NB4 (cell line): ENCODE data around the gene SLC31A1.
"Not testable (repeated sequence)": the region's sequence is repeated elsewhere in the genome, so short reads cannot be mapped to it uniquely, and the experiment has no call there.

Source experiments
- DNase-seq: peaks from one replicate; pipeline ENCODE4 v3.0.0; 2010; ENCODE audit warnings: low read depth
- H3K4me3 ChIP-seq: one replicate; pipeline ENCODE4 v1.5.1; 2011; ENCODE audit warnings: mild to moderate bottlenecking, low read depth, low read length, moderate library complexity
- MYC ChIP-seq: IDR thresholded peaks from 2 replicates; pipeline ENCODE4 v1.6.1; 2011; ENCODE audit warnings: low read depth, low read length
- POLR2A ChIP-seq: IDR thresholded peaks from 2 replicates; pipeline ENCODE4 v1.6.1; 2011; ENCODE audit warnings: mild to moderate bottlenecking; ENCODE audit not compliant: insufficient read length; ENCODE audit errors: extremely low read depth
- TF ChIP-seq, protein P1 (sequence below): IDR thresholded peaks from one replicate; pipeline ENCODE4 v1.5.1; 2012; ENCODE audit warnings: low read depth, low read length
- TF ChIP-seq, protein P2 (sequence below): IDR thresholded peaks from 2 replicates; pipeline ENCODE4 v1.6.1; 2011; ENCODE audit warnings: low read depth, low read length

The SLC31A1 gene

DNA sequence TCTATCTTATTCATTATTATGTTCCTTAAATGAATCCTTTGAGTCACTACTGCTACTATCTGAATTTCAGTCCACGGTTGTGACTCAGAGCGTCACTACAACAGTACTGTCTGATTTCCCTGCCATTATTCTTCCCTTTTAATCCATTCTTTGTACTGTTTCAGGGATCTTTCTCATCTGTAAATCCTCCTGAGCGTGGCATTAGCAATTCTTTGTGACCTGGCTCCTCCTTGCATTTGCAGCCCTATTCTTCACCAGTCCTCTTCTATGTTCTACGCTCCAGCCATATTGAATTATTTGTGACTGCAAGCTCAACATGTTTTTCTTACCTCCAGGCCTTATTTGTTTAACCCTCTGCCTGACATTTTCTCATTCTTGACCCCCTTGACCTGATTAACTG is 60.0 kb downstream of the SLC31A1 start:
- no peak overlapping the region for H3K4me3 ChIP-seq
- DNase-seq = no peak
- TF ChIP-seq POLR2A (no peak), MYC (no peak)
- TF ChIP-seq, protein P1, sequence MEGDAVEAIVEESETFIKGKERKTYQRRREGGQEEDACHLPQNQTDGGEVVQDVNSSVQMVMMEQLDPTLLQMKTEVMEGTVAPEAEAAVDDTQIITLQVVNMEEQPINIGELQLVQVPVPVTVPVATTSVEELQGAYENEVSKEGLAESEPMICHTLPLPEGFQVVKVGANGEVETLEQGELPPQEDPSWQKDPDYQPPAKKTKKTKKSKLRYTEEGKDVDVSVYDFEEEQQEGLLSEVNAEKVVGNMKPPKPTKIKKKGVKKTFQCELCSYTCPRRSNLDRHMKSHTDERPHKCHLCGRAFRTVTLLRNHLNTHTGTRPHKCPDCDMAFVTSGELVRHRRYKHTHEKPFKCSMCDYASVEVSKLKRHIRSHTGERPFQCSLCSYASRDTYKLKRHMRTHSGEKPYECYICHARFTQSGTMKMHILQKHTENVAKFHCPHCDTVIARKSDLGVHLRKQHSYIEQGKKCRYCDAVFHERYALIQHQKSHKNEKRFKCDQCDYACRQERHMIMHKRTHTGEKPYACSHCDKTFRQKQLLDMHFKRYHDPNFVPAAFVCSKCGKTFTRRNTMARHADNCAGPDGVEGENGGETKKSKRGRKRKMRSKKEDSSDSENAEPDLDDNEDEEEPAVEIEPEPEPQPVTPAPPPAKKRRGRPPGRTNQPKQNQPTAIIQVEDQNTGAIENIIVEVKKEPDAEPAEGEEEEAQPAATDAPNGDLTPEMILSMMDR = no peak
- TF ChIP-seq, protein P2, sequence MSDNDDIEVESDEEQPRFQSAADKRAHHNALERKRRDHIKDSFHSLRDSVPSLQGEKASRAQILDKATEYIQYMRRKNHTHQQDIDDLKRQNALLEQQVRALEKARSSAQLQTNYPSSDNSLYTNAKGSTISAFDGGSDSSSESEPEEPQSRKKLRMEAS = no peak

DNA sequence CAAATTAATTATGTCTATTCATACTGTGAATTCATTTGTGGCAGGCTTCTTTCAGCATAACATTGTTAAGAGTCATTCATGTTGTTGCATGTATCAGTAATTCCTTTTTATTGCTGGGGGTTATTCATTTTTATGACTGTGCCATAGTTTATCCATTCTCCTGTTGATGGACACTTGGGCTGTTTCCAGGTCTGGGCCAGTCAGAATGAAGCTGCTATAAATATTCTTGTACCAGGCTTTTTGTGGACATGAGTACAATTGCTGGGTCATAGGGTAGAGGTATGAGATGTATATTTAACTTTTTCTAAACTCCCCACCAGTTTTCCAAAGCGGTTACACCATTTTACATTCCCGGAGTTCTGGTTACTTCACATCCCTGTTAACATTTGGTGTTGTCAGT is 67.7 kb downstream of the SLC31A1 start:
- no peak for TF ChIP-seq POLR2A
- TF ChIP-seq MYC = no peak
- TF ChIP-seq, protein P1 = no peak
- TF ChIP-seq, protein P2 = no peak
- DNase-seq = no peak
- H3K4me3 ChIP-seq = no peak overlapping the region

DNA sequence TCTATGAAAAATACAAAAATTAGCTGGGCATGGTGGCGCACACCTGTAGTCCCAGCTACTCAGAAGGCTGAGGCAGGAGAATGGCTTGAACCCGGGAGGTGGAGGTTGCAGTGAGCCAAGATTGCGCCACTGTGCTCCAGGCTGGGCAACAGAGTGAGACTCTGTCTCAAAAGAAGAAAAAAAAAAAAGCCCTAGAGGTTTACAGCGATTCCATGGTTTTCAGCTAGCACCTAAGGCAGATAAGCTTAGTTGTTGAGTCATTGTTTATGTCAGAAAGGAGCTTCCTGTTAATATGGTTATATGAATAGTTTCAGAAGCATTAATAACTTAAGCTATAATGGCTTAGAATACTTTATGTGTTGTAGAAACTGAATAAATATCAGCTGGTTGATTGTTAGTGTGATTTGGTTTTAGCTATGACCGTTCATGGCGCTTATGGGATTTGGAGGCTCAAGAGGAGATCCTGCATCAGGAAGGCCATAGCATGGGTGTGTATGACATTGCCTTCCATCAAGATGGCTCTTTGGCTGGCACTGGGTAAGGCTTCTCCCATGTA is 68.8 kb downstream of the SLC31A1 start:
- no peak overlapping the region for H3K4me3 ChIP-seq
- TF ChIP-seq, protein P1 = no peak
- TF ChIP-seq, protein P2 = no peak
- no peak for TF ChIP-seq MYC
- no peak for TF ChIP-seq POLR2A
- no peak for DNase-seq

DNA sequence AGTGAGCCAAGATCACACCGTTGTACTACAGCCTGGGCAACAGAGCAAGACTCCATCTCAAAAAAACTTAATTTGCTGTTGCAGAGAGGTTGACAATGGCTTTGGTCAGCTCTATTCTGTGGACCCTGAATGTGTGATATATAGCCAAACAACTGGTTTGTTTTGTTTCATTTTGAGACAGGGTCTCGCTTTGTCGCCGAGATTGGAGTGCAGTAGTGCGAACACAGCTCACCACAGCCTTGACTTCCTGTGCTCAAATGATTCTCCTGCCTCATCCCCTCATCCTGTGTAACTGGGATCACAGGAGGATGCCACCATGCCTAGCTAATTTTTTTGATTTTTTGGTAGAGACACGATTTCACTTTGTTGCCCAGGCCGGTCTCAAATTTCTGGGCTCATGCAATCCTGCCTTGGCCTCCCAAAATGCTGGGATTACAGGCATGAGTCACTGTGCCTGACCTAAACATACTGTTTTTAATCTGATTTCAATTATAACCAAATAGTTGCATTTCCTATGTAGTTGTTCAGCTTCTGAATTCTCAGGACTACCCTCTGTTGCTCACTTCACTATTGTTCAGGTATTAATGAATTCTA is 72.0 kb downstream of the SLC31A1 start:
- no peak overlapping the region for H3K4me3 ChIP-seq
- no peak for DNase-seq
- TF ChIP-seq POLR2A (no peak), MYC (no peak)
- TF ChIP-seq, protein P2 = no peak
- TF ChIP-seq, protein P1 = no peak

DNA sequence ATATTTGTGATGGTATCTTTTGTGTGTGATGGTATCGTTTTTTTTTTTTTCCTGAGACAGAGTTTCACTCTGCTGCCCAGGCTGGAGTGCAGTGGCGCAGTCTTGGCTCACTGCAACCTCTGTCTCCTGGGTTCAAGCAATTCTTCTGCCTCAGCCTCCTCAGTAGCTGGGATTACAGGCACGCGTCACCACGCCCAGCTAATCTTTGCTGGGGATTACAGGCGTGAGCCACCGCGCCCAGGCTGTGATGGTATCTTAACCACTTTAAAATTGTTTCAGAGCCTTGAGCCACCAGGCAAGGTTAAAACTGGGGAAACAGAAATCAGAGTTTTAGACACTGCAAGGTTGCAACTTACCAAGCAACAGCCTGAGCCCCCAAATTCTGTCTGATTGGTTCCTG is 74.9 kb downstream of the SLC31A1 start:
- H3K4me3 ChIP-seq, DNase-seq: not testable (repeated sequence)

DNA sequence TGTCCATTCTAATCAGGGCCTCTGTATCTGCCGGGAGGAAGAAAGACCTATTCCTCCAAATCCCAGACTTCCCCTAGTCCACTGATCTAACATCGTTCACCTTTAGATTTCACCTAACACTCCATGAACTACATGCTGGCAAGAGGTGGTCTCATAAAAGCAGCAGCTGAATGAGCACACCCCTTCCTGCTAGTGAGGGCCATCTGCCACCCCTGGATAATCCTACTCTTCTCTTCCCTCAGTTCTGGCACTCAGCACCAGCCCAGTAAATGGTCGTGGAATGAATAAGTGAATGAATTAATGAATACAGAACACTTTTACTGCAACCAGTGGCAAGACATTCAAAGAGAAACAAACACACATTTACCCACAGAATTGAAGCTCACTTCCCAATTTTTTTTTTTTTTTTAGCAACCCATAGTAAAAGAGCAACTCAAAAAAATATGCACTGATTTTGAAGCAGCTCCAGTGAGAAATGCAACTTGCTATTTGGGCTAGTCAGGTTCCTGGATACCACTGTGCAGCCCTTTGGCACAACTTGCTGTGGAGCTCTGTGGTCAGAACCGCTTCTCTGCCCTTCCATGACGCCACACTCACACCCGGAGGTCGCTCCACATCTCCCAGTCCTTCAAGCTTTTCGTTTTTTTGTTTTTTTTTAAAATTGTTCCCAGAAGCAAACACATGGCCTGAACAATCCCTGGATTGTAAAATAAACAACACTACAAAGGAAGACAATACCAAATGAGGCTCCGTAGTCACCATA is 75.6 kb downstream of the SLC31A1 start:
- TF ChIP-seq MYC = no peak
- TF ChIP-seq POLR2A = no peak
- TF ChIP-seq, protein P2 = no peak
- TF ChIP-seq, protein P1 = no peak
- H3K4me3 ChIP-seq = no peak overlapping the region
- no peak for DNase-seq
